Vagina (tissue), 2 donors: ENCODE results near the gene PPP3CA.

ENCODE experiments used
- CTCF ChIP-seq, 3 experiments: fragments of 450-650 bp in 2 of 3; fragments of 200-600 bp in 1 of 3; sonication (generic) in 1 of 3; IDR thresholded peaks; one replicate each; pipeline ENCODE4 v1.5.1; 2017 to 2019; ENCODE audit warnings: antibody characterized with exemption in 3 of 3, mild to moderate bottlenecking in 2 of 3, moderate library complexity in 2 of 3
- POLR2A ChIP-seq, 2 donors: fragments of 450-650 bp; IDR thresholded peaks; one replicate each; pipeline ENCODE4 v1.6.1; 2017; ENCODE audit warnings: antibody characterized with exemption in 2 of 2, mild to moderate bottlenecking in 2 of 2, moderate library complexity in 2 of 2

- TF ChIP-seq POLR2A (IDR thresholded peaks at IDR 0.05) (no peak), CTCF (IDR thresholded peaks at IDR 0.05) (no peak)
Observed at GRCh38 chr4:101033986-101034385, 313.3 kb downstream of the PPP3CA start.
